ENCODE results near the gene GBF1.

GRCh38 chr10:102358712-102359382 lies 113.5 kb downstream of the GBF1 start:
- no peak for TF ChIP-seq CTCF (IDR thresholded peaks at IDR 0.05)
- TF ChIP-seq POLR2A (IDR thresholded peaks at IDR 0.05), result no peak

Measured in right lobe of liver (tissue), 4 donors.